Activated B cell treated with CpG ODN at 0.5 μM for 24 hours (primary cell): ENCODE measurements around the gene PLCB1. TPM values are rescaled to one million over a fixed set of nuclear protein-coding genes. Genes with fewer than 3 reads are reported as not detected.
"Not testable (repeated sequence)": the region's sequence is repeated elsewhere in the genome, so short reads cannot be mapped to it uniquely, and the experiment has no call there.

Experiments used
- ATAC-seq: fragments of 200-7000 bp; cut with Tn5 transposase; one replicate; pipeline ENCODE4 v1.10.0; 2021; ENCODE audit warnings: low read depth, mild to moderate bottlenecking, moderate library complexity
- CTCF ChIA-PET: fragments of 350-600 bp; sonication (Branson Sonifier 250); formaldehyde crosslinking; loops from one replicate; lab custom pipeline; 2021; ENCODE audit warnings: antibody characterized with exemption; lab: Charles Lee
- POLR2A ChIA-PET: fragments of 350-600 bp; sonication (Branson Sonifier 250); formaldehyde crosslinking; loops from one replicate; lab custom pipeline; 2021; ENCODE audit warnings: antibody characterized with exemption; lab: Charles Lee
- DNase-seq: peaks from one replicate; pipeline ENCODE4 v3.0.0; 2022
- H3K27ac Mint-ChIP-seq: one replicate; pipeline ENCODE4 v1.8.0; 2020; ENCODE audit warnings: mixed read lengths
- H3K27me3 Mint-ChIP-seq: one replicate; pipeline ENCODE4 v1.8.0; 2021; ENCODE audit warnings: mixed read lengths
- H3K36me3 Mint-ChIP-seq: one replicate; pipeline ENCODE4 v1.8.0; 2021; ENCODE audit warnings: low read depth, mixed read lengths
- H3K4me1 Mint-ChIP-seq: one replicate; pipeline ENCODE4 v1.8.0; 2021; ENCODE audit warnings: mixed read lengths
- H3K4me3 Mint-ChIP-seq: one replicate; pipeline ENCODE4 v1.8.0; 2020; ENCODE audit warnings: mild to moderate bottlenecking, mixed read lengths
- H3K9me3 Mint-ChIP-seq: one replicate; pipeline ENCODE4 v1.8.0; 2020; ENCODE audit warnings: mixed read lengths
- intact Hi-C: fragments of 100-400 bp; cut with micrococcal nuclease; formaldehyde crosslinking; loops from one replicate; pipeline ENCODE4 v1.15.1; 2024
- total RNA-seq: library from RNA; stranded (reverse); gene quantifications from 2 replicates; pipeline ENCODE4 v1.2.3, GENCODE V29; 2022
- TF ChIP-seq, protein P1 (sequence below): fragments of 200-600 bp; IDR thresholded peaks from one replicate; pipeline ENCODE4 v1.8.0; 2022; ENCODE audit warnings: antibody characterized with exemption, mild to moderate bottlenecking

PLCB1 gene
- total RNA-seq, 1 donor from 2014 or later, result 0.86 TPM

- POLR2A ChIA-PET, result no interaction called here
Measured at GRCh38 chr20:8583566-8584043, 451.5 kb downstream of the PLCB1 start.

GRCh38 chr20:8587251-8587650 lies 455.2 kb downstream of the PLCB1 start:
- H3K4me1 Mint-ChIP-seq, result no peaks in the 10 kb centered on the region
- TF ChIP-seq, protein P1, sequence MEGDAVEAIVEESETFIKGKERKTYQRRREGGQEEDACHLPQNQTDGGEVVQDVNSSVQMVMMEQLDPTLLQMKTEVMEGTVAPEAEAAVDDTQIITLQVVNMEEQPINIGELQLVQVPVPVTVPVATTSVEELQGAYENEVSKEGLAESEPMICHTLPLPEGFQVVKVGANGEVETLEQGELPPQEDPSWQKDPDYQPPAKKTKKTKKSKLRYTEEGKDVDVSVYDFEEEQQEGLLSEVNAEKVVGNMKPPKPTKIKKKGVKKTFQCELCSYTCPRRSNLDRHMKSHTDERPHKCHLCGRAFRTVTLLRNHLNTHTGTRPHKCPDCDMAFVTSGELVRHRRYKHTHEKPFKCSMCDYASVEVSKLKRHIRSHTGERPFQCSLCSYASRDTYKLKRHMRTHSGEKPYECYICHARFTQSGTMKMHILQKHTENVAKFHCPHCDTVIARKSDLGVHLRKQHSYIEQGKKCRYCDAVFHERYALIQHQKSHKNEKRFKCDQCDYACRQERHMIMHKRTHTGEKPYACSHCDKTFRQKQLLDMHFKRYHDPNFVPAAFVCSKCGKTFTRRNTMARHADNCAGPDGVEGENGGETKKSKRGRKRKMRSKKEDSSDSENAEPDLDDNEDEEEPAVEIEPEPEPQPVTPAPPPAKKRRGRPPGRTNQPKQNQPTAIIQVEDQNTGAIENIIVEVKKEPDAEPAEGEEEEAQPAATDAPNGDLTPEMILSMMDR, result no peak
- DNase-seq, result no peak
- intact Hi-C loops, result no loop called here
- no peak for ATAC-seq
- H3K27me3 Mint-ChIP-seq, result no peaks in the 10 kb centered on the region
- CTCF ChIA-PET, result no interaction called here
- H3K27ac Mint-ChIP-seq, result no peak overlapping the region
- no peaks in the 10 kb centered on the region for H3K36me3 Mint-ChIP-seq
- POLR2A ChIA-PET, result no interaction called here
- H3K9me3 Mint-ChIP-seq, result no peaks in the 10 kb centered on the region
- no peak overlapping the region for H3K4me3 Mint-ChIP-seq

More at GRCh38 chr20:8583566-8584043, 451.5 kb downstream of the PLCB1 start:
- intact Hi-C loops, result no loop called here
- H3K36me3 Mint-ChIP-seq, result no peaks in the 10 kb centered on the region
- no peak overlapping the region for H3K27ac Mint-ChIP-seq
- no peak overlapping the region for H3K4me3 Mint-ChIP-seq
- H3K27me3 Mint-ChIP-seq, result no peaks in the 10 kb centered on the region
- no peaks in the 10 kb centered on the region for H3K9me3 Mint-ChIP-seq
- H3K4me1 Mint-ChIP-seq, result no peaks in the 10 kb centered on the region
- ATAC-seq, result no peak
- CTCF ChIA-PET, result no interaction called here
- DNase-seq, result no peak
- TF ChIP-seq, protein P1, result no peak

- ATAC-seq, result no peak
- intact Hi-C loops, result no loop called here
- no peak overlapping the region for H3K27ac Mint-ChIP-seq
- TF ChIP-seq, protein P1, result no peak
- H3K9me3 Mint-ChIP-seq, result no peaks in the 10 kb centered on the region
- no peaks in the 10 kb centered on the region for H3K4me1 Mint-ChIP-seq
- CTCF ChIA-PET, result no interaction called here
- no peak for DNase-seq
- no peaks in the 10 kb centered on the region for H3K36me3 Mint-ChIP-seq
- no peaks in the 10 kb centered on the region for H3K27me3 Mint-ChIP-seq
- POLR2A ChIA-PET, result no interaction called here
- H3K4me3 Mint-ChIP-seq, result no peak overlapping the region
Measured at GRCh38 chr20:8587810-8588209, 455.7 kb downstream of the PLCB1 start.

DNA sequence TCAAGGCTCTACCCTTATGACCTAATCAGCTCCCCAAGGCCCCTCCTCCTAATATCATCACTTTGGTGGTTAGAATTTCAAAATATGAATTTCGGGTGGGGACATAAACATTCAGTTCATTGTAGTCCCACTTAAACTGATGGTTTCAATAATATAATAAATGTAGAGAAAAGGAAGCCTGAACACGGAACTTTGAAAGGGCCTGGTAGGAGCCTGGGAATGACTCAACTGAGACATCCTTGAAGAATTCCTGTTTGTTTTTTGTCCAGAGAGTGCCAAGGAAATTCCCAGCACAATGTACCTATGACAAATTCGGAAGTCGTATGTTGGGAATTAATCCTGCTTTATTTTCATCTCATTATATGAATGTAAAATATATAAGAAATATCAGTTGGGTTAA lies 457.9 kb downstream of the PLCB1 start:
- ChIA-PET CTCF (no interaction called here), POLR2A (no interaction called here)
- no peak overlapping the region for H3K4me3 Mint-ChIP-seq
- ATAC-seq (no peak), DNase-seq (no peak)
- H3K27me3 Mint-ChIP-seq, result no peaks in the 10 kb centered on the region
- no peak overlapping the region for H3K27ac Mint-ChIP-seq
- H3K36me3 Mint-ChIP-seq, result no peaks in the 10 kb centered on the region
- TF ChIP-seq, protein P1, result no peak
- intact Hi-C loops, result no loop called here
- no peaks in the 10 kb centered on the region for H3K9me3 Mint-ChIP-seq
- H3K4me1 Mint-ChIP-seq, result no peaks in the 10 kb centered on the region

DNA sequence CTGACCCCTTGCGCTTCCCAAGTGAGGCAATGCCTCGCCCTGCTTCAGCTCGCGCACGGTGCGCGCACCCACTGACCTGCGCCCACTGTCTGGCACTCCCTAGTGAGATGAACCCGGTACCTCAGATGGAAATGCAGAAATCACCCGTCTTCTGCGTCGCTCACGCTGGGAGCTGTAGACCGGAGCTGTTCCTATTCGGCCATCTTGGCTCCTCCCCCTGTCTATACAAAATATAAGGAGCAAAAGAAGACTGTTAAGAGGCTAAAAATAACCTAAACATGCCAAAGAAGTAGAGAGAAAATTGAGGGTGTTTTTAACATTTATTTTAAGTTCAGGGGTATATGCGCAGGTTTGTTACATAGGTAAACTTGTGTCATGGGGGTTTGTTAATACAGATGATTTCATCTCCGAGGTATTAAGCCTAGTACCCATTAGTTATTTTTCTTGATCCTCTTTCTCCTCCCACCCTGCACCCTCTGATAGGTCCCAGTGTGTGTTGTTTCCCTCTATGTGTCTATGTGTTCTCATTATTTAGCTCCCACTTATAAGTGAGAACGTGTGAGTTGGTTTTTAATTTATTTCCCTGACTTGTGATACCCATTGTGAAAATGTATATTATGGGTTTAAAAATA lies 469.0 kb downstream of the PLCB1 start:
- H3K36me3 Mint-ChIP-seq, H3K9me3 Mint-ChIP-seq, POLR2A ChIA-PET, H3K27me3 Mint-ChIP-seq, H3K27ac Mint-ChIP-seq, DNase-seq, H3K4me3 Mint-ChIP-seq, CTCF ChIA-PET, ATAC-seq: not testable (repeated sequence)
- intact Hi-C loops, result loop anchor here (5.0 to 10.0 kb wide), 2 partner anchors 199 to 586 kb away; partner anchors contain the start of gene TMX4
- H3K4me1 Mint-ChIP-seq, result peaks cover 29% of the 10 kb centered on the region
